ENCODE results near the gene FAM200B.
A peak's percentile ranks its signal among the peaks of the same experiment; 100 is the strongest.

The FAM200B gene

DNA sequence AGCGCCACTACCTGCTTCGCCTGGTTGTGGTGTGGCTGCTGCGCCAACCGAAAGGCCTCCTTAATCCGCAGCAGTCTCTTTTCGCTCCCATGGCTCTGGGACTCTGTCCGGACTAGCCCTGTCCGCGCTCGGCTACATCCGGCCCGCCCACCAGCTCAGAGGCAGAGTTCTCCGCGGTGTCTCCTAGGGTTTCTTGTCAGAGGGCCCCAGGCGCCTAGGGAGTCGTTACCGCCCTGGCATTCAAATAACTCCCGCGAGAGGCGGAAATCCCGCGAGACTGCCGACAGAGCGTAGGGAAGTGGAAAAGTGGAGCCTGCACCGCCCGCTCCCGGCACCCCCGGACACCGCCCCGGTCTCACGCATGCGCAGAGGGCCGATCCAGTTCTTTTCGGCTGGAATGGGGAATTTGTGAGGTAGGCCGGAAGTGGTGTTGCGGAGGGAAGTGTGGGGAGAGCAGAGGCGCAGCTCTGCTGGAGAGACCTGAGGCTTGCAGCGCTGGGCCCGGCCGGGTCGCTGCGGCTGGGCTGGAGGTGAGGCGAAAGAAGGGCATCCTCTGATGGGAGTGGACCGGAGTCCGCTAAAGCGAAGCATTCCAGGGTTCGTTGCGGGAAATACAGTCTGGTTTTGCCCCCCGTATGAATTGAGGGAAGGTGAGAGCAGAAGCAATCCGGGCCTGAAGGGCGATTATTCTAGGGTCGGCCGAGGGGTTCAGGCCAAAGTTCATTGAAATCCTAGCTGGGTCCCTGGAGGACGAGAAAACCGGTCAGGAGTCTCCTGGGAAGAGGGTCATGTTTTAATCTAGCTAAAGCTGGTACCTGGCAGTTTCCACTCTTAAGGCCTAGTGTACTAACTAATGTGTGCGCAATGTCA, at the start of gene FAM200B:
TSS of gene FAM200B (plus strand) at position 456 of the 870 bp plus-strand sequence. CDS start 5,151 bp downstream, outside the sequence.
- DNase-seq (ENCODE audit: low spot score) = peak; percentile 93

DNA sequence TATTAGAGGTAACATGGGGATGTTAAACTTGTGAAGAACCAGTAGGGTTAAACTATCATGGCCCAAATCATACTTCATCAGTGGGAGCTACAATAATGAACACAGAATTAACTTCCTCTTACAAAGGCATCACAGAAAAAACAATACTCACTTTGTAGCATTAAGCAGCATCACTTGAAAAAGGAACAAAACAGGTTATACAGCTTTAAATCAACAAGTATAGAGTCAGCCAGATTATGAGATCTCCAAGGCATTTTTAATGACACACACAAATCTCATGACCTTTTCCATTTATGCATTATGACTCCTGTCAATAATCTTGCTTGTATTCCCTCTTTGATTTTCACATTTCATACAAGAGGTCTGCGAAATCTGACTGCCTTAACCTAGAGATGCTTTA, 44.8 kb upstream of the FAM200B start:
- DNase-seq (ENCODE audit: low spot score) = no peak

DNA sequence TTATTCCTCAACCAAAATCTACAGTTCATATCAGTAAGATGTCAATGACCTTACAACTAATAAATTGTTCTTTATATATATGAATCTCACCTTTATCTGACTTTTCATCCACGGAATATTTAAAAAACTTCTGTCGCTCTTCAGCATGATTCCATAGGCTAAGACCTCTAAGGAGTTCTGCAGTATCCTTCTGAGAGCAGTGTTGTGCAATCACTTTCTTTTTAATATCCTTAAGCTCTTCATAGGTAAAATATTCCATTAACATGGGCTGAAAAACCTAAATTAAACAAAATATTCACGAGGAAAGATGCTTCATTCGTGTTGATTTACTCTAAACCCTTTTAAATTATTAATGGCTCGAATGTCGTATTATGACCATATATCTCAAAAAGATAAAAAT, 43.2 kb upstream of the FAM200B start:
- DNase-seq (ENCODE audit: low spot score) = no peak

DNA sequence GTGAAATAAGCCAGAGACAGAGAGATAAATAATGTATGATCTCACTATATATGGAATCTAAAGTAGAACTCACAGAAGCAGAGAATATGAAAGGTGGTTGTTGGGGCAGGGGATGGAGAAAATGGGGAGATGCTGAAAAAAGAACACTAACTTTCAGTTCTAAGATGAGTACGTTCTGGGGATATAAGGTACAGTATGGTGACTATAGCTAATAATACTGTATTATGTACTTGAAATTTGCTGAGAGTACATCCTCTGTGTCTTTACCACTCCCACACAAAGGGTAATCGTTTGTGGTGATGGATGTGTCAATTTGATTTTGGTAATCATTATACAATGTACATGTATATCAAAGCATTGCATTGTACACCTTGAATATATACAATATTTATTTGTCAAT, 33.0 kb upstream of the FAM200B start:
- DNase-seq (ENCODE audit: low spot score) = no peak

DNA sequence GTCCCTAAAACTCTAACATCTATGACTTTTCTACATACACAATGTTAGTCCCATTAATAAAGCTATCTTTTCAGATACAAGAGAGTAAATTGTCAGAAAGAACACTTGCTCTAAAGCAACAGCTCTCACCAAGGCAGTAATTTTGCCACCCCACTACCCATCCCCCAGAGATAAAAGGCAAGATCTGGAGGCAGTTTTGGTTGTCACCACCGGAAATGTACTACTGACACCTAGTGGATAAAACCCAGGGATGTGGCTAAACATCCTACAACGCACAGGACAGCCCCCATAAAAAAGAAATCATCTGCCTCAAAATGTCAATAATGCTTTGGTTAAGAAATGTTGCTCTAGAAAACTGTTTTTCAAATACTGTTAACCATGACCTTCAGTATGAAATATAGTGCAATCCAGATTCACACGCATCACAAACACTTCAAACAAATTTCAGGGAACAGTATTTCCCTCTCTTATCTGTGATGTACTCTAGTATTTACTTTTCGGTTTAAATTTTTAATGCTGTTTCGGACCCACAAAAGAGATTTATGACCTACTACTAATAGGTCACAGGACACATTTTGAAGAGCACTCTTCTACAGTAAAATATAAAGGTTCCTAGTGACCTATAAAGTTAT, 31.6 kb upstream of the FAM200B start:
- peak; percentile 48 for DNase-seq (ENCODE audit: low spot score)

DNA sequence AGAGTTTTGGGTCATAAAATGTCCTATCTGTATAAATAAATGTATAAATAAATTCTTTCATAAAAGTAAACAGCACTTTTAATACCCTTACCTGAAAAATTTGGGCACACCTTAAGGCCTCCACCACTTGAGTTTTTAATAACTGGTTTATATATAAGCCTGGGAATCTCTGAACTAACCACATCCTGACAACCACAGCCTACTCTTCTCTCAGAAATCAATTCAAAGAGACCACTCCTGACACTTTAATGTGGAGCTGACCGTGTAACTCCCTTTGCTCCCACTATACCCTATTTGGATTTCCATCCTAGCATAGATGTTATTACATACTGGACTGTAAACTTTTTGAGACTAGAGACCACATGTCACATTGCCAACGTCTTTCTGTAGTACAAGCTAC, 30.0 kb upstream of the FAM200B start:
- DNase-seq (ENCODE audit: low spot score) = peak; percentile 53

DNA sequence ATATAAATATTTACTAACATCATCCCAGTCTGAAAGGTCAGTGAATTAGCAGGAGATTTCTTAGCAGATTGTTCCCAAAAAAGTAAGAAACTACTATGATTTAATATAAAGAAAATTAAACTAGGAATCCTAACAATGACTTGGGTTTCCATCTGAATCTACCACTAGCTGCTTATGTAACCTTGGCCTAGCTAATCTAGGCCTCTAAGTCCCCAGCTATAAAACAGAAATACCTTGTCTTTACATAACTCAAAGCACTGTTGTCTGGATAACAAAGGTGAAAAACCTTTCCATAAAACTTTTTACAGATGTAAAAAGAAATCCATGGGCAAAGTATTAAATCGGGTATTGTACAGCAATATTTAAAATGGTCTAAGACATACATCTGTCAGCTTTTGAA, 29.4 kb upstream of the FAM200B start:
- no peak for DNase-seq (ENCODE audit: low spot score)

DNA sequence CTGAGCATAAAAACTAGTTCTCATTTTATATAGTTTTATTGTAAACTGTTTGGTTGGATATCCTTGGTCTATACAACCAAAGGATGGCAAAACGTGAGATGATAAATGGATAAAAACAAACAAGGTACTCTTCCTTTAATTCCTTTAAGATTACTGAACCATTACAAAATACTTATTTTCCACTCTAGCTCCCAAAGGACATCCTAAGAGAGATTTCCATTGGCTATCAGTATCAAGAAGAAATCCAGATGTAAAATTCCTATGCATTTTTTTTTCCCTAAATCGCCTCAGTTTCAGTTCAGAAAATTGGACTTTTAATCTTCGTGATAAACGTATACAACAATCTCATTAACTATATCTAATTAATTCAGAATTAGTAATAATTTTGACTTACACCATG, 28.8 kb upstream of the FAM200B start:
- no peak for DNase-seq (ENCODE audit: low spot score)

DNA sequence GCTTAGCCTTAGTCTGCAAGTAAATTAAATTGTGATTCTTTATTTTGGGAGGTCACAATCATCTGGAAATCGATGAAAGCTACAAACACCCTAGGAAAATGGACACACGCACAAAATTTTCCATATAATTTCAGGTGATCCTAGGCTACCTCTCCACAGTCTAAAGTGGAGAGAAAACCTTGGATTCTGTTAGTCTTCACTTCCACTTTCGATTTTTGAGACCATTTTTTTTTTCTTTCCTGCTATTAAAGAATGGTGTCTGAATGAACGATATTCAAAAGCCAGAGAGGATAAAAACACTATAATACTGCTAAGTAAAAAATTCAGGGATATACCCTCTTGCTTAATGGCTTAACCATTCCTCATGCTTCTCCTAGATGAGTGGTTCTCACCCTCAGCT, 28.2 kb upstream of the FAM200B start:
- no peak for DNase-seq (ENCODE audit: low spot score)

DNA sequence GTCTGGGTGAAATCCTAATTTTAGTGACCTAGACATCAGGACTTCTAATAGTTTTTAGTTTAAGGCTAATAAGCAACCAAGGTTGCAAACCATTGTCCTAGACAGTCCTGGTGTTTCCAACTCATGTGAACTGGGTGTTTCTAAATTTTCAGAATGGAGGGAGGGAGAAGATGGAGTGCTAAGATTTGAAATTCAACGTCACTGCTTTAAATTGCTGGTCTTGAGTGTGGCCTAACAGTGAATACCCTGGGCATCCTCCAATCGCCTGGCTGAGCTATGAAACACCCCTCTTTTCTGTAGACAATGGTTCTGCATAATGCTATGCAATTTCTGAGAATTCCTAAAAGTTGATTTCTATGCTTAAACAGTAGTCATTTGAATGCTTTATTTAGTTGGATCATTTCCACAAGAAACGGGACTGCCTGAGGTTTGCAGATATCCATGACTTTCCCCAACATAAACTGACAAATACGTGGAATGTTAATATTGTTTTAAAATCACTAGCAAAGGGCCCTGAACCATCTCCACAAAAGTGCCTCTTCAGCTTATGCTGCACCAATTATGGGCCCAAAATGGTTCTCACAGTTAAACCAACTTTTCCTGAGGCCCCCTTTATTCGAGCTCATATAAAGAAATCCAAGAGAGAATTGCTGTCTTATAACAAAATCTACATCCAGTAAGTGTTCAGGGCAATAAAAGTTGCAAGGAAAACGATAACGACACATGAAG, 27.6 kb upstream of the FAM200B start:
- peak; percentile 15 for DNase-seq (ENCODE audit: low spot score)

DNA sequence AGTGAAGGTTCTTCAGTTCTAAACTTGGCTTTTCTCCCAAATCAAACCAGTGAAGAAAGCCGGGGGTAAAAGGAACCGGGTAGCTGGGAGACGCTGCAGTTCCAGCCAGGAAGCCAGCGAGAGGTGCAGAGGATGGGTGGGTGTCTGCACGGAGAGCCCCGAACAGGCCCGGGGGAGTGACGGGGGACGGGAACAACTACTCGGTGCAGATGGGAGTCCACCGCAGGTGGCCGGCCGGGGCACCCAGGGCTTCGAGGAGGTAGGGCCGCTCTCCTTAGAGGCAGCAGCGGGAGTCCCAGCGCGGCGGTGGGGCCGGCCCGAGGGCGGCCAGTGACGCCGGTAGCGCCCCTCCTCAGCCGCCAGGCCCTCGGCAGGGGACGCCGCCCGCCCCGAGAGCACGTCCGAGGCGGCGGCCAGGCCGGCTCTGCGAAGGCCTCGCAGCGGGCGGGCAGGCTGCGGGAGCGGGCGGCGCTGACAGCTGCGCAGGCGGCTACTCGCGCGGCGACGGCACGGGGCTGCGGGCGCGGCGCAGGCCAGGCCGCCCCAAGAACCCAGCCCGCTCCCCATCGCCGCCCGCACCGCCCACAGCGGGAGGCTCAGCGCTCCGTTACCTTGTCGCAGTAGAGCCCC, 26.9 kb upstream of the FAM200B start:
- DNase-seq (ENCODE audit: low spot score) = peak; percentile 31

DNA sequence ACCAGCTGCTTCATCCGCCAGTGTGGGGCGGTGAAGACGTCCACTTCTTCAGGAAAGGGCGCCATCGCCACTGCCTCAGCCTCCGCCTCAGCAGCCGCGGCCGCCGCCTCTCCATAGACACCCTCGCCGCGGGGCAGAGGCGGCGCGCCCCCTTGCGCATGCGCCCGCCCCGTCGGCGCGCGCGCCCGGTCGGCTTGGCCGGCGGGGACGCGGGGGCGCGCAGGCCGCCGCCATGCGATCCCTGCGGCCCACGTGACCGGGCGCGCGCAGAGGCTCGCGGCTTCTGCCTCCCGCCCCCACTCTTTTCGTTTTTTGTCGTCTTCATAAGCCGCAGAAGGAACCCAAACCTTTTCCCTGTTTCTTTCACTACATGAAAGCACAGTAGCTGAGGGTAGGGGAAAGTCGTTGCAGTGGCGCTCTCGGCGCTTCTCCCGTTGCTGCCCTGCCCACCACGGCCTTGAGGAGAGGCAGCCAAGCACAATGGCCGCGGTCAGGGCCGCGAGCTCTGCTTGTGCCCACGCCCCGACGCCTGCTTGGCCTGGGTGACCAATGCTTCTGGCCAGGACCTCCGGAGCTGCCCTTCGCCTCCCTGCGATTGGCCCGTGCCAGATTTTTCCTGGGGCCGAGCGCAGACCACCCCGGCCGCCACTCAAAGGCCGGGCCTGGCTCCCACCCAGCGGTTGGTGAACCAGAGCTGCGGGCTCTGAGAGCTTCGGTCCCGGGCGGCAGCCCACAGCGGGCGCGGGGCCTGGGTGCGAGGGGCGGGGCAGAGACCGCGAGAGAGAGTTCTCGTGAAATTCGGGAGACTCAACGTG, 26.2 kb upstream of the FAM200B start, which contains the start of gene FBXL5:
TSS of gene FBXL5 (minus strand) at position 135 of the 815 bp plus-strand sequence. CDS start at position 65, 70 bp downstream.
- peak; percentile 62 for DNase-seq (ENCODE audit: low spot score)

DNA sequence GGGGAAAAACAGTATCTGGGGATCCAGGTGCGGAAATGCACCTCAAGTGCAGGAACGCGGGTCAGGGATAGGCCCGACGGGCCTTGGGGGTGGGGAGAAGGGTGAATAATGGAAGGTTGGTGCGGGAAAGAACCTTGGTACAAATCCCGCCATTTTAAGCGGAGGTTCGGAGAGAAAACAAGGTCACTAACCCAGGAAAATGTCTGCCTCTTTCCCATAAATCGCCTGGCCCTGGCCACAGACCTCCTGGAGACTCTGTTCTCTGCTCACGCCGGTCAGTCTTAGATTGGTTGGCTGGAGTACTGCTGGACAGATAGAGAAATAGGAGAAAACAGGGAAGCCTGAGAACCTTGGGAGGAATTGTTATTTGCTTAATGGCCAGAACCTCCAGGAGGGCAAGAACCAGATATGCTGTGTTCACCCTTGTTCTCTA, 25.6 kb upstream of the FAM200B start:
- DNase-seq (ENCODE audit: low spot score) = no peak

DNA sequence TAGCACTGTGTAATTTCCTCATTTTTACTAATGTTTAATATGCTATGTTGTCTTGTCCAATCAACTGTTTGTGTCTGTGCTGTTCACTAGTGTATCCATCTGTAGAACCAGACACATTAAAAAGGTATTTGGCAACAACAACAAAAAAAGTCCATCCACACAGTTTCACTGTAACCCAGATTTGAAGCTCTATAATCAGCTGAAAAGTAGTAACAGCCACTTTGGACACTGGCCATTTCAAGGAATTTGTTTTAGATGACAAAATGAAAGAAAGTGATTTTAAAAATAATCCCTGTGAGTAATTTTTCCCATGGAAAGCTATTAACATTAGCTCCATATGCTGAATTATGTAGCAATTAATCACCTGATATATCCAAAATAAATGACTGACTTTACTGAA, 24.3 kb upstream of the FAM200B start:
- DNase-seq (ENCODE audit: low spot score) = no peak

DNA sequence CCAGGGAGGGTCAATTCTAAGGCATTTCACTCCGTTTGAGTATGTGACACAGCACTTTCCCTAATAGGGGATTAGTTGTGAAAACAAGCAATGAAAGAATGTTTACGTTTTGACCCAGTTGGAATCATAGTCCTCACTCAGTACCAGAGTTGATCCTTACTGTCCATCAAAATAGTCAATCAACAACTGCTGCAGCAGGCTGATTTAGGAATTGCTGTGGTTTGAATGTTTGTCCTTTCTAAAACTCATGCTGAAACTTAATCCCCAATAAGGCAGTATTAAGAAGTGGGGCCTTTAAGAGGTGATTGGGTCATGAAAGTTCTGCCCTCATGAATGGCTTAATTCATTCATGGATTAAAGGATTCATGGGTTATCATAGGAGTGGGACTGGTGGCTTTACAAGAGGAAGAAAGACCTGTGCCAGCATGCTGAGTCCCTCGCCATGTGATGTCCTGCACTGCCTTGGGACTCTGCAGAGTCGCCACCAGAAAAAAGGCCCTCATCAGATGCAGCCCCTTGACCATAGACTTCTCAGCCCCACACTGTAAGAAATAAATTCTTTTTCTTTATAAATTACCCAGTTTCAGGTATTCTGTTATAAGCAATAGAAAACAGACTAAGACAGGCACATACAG, 23.4 kb upstream of the FAM200B start:
- DNase-seq (ENCODE audit: low spot score) = no peak

DNA sequence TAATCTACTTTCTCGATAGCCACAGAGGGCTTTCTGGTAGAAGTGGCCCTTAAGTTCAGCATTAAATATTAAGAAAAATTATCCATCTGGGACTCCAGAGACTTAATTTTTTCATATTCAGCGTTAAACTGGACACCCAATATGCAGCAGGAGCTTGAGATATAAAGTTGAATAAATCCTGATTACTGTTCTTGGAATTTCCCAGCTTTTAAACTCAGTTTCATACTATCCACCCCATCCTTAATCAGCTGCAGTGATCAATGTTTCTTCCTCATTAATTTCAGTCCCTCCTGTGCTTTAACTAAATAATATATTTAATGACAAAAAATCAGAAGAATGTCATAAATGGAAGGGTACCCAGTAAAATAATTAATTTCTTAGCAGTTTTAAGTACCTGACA, 22.8 kb upstream of the FAM200B start:
- no peak for DNase-seq (ENCODE audit: low spot score)

DNA sequence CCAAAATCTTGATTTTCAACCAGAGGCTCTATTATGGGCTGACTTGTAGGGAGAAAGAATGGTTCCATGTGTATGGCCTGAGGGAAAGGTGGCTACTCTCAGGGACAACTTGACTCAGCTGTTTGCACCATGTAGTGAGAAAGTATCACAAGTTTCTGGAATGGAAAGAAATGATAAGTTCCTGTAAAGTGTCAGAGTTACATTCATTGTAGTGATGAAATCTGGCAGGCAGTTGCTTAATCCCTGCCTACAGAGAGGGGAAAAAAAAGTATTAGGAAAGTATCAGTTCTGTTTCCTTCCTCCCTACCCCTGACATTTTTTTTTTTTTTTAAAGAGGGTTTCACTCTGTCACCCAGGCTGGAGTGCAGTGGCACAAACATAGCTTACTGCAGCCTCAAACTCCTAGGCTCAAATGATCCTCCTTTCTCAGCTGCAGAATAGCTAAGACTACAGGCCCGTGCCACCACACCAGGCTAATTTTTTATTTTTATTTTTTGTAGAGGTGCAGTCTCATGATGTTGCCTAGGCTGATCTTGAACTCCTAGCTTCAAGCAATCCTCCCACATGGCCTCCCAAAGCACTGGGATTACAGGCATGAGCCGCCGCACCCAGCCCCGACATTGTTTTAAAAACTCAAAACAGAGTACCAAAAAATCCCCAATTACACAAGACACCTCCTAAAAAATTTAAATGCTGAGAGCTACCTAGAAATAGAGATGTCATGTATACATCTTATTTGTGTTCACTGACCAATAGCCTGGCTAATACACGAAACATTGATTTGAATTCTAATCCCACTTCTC, 21.7 kb upstream of the FAM200B start:
- DNase-seq (ENCODE audit: low spot score) = no peak

DNA sequence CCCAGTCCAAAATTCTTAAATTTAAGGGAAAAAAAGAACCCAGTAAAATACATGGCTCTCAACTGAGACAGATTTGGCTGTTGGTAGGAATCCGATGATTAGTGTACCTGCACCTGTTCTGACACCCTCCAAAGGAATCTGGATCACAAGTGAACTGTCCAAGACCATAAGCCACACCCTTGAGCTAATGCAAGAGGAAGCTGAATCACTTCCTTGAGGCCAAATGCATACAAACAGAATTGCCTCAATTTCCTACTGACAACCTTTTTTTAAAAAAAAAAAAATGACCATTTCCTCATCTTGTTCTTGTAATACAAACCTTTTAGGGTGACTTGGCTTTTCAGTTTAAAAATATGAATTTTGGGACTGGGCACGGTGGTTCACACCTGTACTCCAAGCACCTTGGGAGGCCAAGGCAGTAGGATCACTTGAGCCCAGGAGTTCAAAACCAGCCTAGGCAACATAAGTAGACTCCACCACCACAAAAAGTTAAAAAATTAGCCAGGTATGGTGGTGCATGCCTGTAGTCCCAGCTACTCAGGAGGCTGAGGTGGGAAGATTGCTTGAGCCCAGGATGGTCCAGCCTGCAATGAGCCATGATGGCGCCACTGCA, 15.8 kb upstream of the FAM200B start:
- DNase-seq (ENCODE audit: low spot score) = peak; percentile 33

DNA sequence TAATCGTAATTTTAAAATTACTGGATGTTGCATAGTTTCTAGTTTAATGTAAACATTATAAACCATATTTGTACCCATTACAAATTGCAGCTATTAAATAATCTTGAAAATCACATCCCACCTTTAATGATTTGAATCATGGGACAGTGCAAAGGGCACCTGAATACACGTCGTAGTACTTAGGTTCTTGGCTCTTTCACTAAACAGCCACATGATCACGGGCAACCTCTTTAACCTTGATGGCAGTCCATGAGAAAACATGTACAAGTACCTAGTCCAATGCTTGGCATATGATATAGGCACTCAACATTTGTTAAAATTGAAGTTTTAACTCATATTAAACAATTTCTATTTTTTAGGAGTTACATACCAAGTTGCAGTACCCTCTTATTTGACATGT, 14.6 kb upstream of the FAM200B start:
- no peak for DNase-seq (ENCODE audit: low spot score)
